Activated naive CD8-positive, alpha-beta T cell treated with anti-CD3 and anti-CD28 coated beads, Interleukin-2, amount 50 U/mL, for 16 hours (primary cell): Measurements from ENCODE around the gene SPI1.

Source experiments
- DNase-seq: peaks from one replicate; pipeline ENCODE4 v3.0.0-alpha.2; 2020; ENCODE audit warnings: low read depth, low spot score

The SPI1 gene

DNA sequence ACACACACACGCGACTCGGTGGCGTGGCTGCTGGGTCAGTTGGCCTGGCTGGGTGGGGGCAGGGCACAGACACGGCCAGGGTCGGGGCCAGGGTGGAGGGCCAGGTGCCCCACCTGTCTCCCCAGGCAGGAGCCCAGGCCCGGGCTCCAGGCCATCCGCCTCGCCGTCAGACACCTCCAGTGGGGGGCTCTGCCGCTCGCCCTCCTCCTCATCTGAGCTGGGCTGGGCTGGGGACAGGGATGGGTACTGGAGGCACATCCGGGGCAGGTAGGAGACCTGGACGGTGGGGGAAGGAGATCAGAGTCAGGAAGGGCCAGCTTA is 19.7 kb downstream of the SPI1 start:
- no peak for DNase-seq

DNA sequence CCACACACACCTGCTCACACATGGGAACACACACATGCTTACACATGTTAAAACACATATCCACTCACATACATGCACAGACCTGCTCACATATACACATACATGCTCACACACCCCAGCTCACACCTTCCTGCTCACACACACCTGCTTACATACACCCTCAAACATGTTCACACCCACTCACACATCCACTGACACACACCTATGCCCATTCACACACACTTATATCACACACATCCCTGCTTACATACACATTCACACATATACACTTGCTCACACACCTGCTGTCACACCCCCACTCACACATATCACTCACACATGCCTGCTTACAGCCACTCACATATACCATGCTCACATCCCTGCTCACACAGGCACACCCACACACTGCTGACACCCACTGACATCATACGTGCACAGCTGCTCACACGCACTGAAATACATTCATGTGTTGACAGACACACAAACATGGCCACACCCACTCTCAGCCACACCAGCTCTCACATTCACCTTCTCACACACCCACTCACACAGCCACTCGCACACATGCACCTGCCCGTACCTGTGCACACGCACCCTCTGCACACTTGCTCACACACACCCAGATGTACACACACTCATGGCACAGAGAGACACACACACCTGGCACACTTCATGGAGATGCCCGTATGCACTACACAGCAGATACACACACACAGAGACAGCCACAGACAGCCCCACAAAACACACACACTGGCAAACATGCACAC is 20.2 kb downstream of the SPI1 start:
- DNase-seq = no peak

DNA sequence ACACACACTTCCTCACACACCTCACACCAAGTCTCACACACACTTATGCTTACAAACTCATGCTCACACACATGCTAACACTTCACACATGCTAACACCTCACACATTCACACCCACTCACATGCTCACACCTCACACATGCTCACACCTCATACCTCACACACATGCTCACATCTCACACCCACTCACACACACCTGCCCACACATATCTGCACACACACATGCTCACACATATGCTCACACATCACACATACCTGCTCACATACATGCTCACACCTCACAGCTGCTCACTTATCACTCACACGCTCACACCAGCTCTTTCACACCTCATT is 21.4 kb downstream of the SPI1 start:
- no peak for DNase-seq

DNA sequence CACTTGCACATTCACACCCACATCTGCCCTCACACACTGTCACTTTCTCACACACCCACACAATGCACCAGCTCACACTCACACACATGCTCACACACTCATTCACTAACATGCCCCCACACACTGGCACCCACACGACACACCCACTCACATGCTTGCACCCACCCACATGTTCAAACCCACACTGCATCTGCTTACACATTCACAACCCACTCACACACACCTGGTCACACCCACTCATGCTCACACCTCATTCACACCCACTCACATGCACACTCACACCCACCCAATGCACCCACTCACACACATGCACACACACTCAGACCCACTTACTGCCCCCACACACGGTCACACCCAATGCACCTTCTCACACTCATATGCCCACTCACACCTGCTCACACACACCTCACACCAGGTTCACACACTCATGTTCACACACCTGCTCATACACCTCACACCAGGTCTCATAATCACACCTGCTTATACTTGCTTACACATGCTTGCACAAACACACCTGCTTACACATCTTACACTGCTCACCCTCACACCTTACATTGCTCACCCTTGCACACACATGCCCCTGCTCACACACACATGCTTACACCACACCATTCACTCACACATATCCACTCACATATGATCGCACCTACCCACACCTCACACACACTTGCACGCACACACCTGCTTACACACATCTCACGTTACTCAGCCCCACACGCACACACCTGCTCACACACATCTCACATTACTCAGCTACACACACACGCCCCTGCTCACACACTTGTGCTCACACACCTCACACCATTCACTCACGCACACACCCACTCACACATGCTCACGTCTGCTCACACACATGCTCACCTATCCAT is 22.0 kb downstream of the SPI1 start:
- DNase-seq = no peak

DNA sequence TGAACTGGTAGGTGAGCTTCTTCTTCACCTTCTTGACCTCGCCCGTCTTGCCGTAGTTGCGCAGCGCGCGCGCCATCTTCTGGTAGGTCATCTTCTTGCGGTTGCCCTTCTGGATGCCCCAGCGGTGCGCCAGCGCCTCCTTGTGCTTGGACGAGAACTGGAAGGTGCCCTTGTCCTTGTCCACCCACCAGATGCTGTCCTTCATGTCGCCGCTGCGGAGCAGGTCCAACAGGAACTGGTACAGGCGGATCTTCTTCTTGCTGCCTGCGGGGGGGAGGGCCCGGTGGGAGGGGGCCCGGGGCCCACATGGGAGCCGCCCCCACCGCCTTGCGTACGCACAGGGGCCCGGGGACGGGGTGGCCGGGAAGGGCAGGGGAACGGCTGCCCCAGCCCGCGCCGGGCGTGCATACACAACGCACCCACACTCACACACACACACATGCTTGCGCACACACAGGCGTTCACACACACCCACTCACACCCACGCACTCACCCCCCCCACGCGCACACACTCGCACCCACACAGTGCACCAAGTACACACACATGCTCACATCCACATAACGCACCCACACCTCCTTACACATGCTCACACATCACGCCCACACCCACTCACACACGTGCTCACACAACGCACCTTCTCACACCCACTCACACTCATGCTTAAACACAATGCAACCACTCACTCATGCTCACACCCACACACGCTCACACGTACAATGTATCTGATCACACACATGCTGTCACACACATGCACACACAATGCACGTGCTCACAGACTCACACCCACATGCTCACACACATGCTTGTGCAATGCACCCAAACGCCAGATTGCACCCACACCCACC is 22.8 kb downstream of the SPI1 start:
- no peak for DNase-seq

DNA sequence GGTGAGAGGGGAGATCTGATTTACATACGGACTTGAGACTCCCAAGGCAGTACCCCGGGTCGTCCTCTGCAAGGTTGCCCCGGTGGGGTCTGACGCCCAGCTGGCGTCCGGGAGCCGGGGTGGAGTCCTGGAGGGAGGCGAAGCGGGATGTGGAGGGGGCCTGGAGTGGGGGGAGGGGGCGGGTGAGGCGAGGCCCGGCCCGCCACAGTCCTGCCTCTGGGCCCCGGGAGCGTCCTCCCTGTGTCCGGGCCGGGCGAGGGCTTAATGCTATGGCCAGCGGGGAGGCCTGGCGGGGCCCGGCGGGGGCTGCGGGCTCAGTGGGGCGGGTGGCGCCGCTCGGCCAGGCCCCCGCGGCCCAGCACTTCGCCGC is 23.4 kb downstream of the SPI1 start:
- no peak for DNase-seq

DNA sequence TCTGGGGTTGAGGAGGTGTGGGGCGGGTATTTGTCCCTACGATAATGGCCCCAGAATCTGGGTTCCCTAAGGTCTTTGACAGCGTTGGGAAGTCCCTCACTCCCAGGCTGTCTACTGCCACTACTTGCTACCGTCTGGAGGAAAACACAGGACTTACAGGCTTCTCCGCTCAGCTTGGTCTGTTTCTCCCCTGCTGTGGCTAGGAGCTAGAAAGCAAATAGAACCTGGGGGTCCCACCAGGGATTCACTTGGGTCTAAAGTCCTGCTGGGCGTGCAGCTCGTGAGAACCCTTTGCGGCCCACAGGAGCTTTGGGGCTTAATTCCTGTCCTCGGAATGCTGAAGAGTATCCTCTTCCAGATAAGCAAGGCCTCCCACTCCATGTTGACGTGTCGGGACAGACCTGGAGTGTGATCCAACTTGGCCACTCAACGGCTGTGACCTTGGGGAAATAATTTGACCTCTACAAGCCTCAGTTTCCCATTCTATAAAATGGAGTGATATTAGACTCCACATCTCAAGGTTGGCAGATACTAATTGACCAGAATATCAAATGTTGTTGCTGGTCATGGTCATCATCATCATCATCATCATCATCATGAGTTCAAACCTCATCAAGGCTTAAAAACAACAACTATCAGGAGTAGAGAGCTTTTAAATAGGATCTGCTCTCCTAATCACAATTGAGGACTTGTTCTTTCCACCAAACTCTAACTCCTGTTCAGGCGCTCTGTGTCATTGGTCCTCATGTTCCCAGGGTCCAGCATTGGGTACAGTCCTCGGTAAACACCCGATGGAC is 24.2 kb downstream of the SPI1 start:
- no peak for DNase-seq

DNA sequence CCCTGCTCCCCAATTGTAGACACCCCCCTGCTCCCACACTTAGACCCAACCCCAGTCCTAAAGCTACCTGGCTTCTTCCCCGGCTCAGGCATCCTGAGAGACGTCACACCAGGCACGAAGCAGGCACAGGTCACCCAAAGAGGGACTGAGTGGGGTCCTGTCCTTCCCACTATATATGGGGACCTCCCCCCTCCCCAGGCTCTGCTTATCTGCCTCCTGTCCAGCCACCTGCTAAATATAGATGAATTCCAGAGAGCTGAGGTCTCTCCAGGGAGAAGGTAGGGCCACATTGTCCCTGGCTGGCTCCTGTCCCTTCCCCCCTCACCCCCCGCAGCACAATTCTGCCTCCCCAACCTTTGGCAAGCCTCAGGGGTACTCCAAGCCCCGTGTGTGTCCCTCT is 25.8 kb downstream of the SPI1 start, which contains the start of gene MYBPC3:
MYBPC3 (minus strand) TSS at position 147 of the 400 bp plus-strand sequence; CDS start at position 92, 55 bp downstream.
- no peak for DNase-seq

DNA sequence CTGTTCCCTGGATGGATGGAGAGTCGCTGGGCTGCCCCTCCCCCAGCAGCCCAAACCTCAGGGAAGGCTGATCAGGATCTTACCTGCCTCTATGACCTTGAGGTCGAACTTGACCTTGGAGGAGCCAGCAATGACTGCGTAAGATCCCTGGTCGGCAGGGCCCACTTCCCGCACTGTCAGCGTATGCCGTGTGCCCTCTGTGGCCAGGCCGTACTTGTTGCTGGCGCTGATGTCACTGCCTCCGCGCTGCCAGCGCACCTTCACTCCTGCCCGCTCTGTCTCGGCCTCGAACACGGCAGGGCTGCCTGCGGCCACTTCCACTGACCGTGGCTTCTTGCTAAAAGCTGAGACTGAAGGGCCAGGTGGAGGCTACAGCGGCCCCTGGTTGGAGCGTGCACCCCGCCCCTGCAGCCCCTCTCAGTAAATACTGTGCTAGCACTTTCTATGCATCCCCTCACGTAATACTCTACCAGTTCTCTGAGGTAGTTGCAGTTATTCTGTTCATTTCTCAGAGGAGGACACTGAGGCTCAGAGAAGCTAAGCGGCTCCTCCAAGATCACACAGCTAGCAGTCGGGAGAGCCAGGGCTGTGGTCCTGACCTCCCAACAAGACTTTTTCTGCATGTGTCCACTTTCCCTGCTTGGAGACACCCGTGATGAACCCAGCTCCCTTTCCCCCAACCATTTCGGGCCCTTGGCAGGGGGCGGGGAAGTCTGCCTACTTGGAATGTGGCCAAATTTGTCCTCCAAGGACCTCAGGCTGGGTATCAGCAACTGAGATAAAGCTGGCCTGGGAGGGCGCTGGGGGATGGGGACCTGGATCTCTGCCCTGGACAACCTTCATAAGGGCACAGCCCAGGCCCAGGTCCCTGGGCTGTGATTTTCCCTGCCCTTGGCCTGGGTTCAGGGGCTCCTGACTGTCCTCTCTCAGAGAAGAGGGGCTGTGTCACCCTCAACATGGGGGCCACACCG is 26.9 kb downstream of the SPI1 start:
- no peak for DNase-seq

DNA sequence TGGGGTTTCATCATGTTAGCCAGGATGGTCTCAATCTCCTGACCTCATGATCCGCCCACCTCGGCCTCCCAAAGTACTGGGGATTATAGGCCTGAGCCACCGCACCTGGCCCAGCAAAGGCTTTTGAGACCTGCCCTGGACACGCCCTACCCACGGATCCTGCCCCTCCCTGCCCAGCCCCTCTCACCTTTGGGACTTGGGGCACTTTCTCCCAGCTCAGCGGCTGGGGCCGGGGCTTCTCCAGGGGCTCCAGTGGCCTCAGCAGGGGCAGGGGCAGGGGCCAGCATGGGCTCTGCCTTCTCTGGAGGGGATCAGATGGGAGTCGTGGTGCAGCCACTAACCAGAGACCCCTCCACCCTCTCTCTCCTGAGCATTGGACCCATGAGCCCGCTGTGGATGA is 28.0 kb downstream of the SPI1 start:
- DNase-seq = no peak

DNA sequence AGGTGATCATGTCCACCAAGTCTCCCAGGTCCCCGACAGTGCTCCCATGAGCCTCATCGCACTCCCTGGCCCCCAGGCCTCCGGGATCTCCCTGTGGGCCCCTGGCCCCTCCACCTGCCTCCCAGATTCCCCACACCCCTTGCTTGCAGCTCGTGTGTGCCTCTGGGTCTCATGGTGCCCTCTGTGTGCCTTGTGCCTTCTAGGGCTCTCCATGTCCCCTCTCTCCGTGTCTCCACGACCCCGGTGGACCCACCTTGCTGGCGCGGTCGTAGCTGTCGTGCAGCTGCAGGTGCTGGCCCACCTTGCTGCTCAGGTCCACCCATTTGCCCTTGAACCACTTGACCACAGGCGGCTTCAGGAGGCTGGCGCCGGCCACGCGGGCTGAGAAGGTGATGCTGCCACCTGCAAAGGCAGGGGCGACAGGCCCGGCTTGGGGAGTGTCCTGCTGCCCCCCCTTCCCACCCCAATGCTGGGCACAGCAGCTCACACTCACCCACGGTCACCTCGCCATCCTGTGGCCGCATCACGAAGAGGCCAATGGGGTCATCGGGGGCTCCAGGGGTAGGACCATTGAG is 28.7 kb downstream of the SPI1 start:
- DNase-seq = no peak

DNA sequence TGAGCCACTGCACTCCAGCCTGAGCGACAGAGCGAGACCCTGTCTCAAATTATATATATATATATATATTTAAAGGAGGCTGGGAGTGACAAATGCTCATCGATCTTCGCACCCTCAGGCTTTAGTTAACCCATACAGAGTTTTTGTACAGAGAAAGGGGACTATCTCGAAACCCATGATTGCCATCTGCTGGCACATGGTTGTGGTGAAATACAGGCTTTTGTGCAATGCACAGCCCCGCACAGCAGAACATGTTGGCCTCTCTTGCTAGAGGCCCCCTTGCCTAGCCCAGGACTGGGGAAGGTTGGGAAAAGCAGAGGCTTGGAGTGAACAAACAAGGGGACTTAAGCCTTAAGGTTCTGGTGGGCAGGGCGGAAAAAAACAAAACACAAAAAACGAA is 29.5 kb downstream of the SPI1 start:
- no peak for DNase-seq

DNA sequence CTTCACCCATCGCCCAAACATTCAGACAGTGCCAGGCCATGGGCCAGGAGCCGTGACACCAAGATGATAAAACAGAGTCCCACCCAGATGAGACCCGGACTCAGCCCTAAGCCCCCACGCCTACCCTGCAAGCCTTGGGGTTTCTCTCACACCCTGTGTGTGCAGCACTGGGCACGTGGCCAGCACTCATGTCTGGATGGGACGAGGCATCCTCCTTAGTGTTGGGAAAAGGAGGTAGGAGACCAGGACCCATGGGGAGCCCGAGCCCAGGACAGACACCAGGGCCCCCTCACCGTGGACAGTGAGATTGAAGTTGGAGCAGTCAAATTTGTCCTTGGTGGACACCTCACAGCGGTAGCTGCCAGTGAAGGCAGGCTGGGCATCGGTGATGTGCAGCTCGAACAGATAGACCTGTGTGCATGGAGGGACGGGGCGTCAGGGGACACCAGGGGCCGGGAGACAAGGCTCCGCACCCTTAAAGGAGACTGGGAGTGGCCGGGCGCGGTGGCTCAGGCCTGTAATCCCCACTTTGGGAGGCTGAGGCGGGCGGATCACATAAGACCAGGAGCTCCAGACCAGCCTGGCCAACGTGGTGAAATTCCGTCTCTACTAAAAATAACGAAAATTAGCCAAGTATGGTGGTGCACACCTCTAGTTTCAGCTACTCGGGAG is 30.1 kb downstream of the SPI1 start:
- no peak for DNase-seq

DNA sequence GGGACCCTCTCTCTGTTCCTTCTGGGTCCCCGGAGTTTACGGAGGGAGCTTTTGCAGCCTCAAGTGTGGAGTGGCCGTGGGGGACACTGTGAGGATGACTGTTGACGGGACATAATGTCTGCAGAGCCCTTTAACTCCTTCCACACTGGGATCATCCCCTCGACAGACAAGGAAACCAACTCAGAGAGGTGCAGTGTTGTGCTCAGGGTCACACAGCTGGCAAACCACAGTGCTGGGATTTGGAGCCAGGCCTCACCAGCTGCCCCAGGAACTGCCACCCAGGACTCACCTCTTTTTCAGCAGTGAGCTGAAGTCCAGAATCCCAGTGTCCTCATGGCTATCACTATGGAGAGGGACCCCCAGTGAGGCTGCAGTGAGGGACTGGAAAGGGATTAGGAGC is 31.2 kb downstream of the SPI1 start:
- no peak for DNase-seq

DNA sequence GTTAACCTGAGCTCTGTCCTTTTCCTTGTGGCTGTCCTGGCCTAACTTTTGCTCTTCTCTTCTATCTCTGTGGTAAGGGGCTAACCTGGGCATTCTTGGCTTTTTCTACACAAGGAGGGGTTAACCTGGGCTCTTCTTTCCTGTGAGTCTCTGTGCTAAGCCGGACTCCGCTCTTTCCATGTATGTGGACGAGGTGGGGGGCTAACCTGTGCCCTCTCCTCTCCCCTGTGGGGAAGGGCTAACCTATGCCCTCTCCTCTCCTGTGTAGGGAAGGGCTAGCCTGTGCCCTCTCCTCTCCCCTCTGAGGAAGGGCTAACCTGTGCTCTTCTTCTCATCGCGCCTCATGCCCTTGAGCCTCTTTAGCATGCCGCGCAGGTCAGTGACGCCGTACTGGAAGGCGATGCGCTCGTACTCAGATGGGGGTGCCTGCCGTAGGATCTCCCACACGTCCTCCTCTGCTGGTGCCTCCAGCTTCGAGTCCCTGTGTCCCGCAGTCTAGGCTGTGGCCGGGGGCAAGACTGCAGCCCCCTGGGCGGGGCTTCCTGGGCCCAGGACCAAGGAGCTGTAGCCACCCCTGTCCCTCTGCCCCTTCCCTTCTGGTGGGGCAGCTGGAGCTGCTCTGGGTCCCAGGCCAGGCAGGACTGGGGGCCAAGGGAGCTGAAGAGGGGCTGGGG is 32.3 kb downstream of the SPI1 start:
- no peak for DNase-seq

DNA sequence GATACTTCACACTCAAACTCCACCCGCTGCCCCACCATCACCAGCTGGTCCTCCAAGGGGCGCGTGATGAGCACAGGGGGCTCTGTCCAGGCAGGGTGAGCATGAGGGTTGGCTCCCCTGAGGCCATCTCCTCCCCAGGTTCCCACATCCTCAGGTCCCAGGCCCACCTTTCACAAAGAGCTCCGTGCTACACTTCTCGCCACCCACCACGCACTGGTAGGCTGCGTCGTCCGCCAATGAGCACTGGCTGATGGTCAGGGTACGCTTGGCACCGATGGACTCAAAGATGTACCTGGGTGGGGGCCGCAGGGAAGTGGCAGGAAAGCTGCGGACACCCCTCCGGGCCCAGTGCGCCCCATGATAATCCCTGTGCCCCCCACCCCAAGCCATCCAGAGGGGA is 35.5 kb downstream of the SPI1 start:
- DNase-seq = no peak

DNA sequence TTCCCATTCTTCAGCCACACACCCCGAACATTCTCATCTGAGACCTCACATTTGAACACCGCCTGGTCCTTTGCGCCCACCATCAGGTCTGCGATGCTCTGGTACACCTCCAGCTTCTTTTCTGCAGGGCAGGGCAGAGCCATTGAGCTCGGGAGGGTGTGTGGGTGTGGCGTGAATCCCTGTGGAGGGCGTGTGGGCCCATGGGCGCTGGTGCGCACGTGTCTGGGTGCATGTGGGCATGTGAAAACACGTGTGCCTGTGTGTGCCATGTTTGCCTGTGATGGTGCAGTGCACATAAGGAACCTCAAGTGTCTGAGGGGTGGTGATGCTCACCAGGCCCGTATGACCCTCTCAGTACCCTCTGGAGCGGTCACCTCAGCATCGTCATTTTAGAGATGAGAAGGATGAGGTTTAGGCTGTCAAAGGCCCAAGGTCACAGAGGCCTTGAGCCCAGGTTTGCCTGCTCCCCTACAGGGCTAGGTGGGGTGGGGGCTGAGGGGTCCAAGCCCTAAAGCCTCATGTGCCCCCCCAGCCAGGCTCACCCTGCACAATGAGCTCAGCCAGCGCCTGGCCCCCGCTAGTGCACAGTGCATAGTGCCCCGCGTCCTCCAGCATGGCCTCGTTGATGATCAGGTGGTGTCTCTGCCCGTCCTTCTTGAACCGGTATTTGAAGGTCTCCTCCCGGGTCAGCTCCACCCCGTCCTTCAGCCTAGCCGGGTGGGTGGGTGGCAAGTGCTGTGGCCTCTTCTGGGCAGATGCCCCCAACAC is 36.1 kb downstream of the SPI1 start:
- no peak for DNase-seq
